H1 (cell line): ENCODE data around the gene NCOA5. TPM values are rescaled to one million over a fixed set of nuclear protein-coding genes. Genes with fewer than 3 reads are reported as not detected.

ENCODE experiments used
- HDAC6 ChIP-seq: IDR thresholded peaks from one replicate; pipeline ENCODE4 v1.7.1; 2012; ENCODE audit warnings: low read depth, mild to moderate bottlenecking, inconsistent platforms, low read length, moderate library complexity
- RAD21 ChIP-seq, 2 experiments: IDR thresholded peaks in 1 of 2; conservative IDR thresholded peaks in 1 of 2; 2 replicates each; pipeline ENCODE4 v1.6.1; 2011; ENCODE audit warnings: low read depth in 2 of 2, low read length in 2 of 2, improper control_type of control experiment in 1 of 2, inconsistent platforms in 1 of 2, mild to moderate bottlenecking in 1 of 2, moderate library complexity in 1 of 2
- SP1 ChIP-seq: IDR thresholded peaks from 2 replicates; pipeline ENCODE4 v1.6.1; 2011; ENCODE audit warnings: low read depth, low read length
- YY1 ChIP-seq: IDR thresholded peaks from 2 replicates; pipeline ENCODE4 v1.6.1; 2011; ENCODE audit warnings: low read depth, mild to moderate bottlenecking, low read length
- polyA plus RNA-seq, 7 experiments: library from polyadenylated mRNA; depleted of rRNA in 3 of 7; stranded (reverse) in 5 of 7; unstranded in 2 of 7; fragments of >200 nt in 5 of 7; fragments of 200-250 nt in 2 of 7; gene quantifications; 1 replicate in 5 of 7; 2 replicates in 1 of 7; 4 replicates in 1 of 7; pipeline versions ENCODE4 v1.2.1 to v1.2.3, GENCODE V29; 2011 to 2013; ENCODE audit warnings: missing spikeins in 2 of 7, mixed read lengths in 2 of 7
- total RNA-seq: library from RNA; stranded (reverse); fragmentation: NEBNext Ultra II Directional; extraction: Animal tissue kit (Norgen Biotek cat#: 25700); gene quantifications from 2 replicates; pipeline ENCODE4 v1.2.1, GENCODE V29; 2021

NCOA5 gene
- total and polyA plus RNA-seq, 2 of the 8 experiments (the other 6 are each of a cell fraction or from before 2014, with no cell fraction given): 20.4 to 29.0 TPM

- TF ChIP-seq RAD21 (IDR thresholded peaks at IDR 0.05 in 1 of 2, conservative IDR thresholded peaks at IDR 0.05 in 1 of 2; ENCODE audit: low read depth in 2 of 2, low read length in 2 of 2) (no peak), SP1 (no peak), HDAC6 (no peak), YY1 (no peak)
These were observed 23.3 kb upstream of the NCOA5 start (continued) for GRCh38 chr20:46113113-46113470.
